T-helper 17 cell (primary cell): Measurements from ENCODE around the gene PRKCE. TPM values are rescaled to one million over a fixed set of nuclear protein-coding genes. Genes with fewer than 3 reads are reported as not detected.
A peak's percentile ranks its signal among the peaks of the same experiment; 100 is the strongest.
"Not testable (repeated sequence)": the region's sequence is repeated elsewhere in the genome, so short reads cannot be mapped to it uniquely, and the experiment has no call there.

ENCODE experiments used
- ATAC-seq: fragments of 150-1000 bp; cut with Tn5 transposase; 2 replicates; pipeline ENCODE4 v1.10.0; 2021; ENCODE audit warnings: mild to moderate bottlenecking, moderate library complexity
- DNase-seq, 3 donors: peaks; one replicate each; pipeline versions ENCODE4 v3.0.0 to v3.0.0-alpha.2; 2020 to 2021
- H3K9me3 ChIP-seq: one replicate; pipeline ENCODE4 v1.7.0; 2013; ENCODE audit warnings: low read length, mild to moderate bottlenecking; ENCODE audit not compliant: control insufficient read depth, poor library complexity, severe bottlenecking
- H3K27ac Mint-ChIP-seq: one replicate; pipeline ENCODE4 v1.8.0; 2022; ENCODE audit warnings: mild to moderate bottlenecking, moderate library complexity, mixed read lengths
- H3K27me3 Mint-ChIP-seq: one replicate; pipeline ENCODE4 v1.8.0; 2022; ENCODE audit warnings: mixed read lengths
- H3K36me3 Mint-ChIP-seq: one replicate; pipeline ENCODE4 v1.8.0; 2022; ENCODE audit warnings: low read depth, mixed read lengths
- H3K4me1 Mint-ChIP-seq: one replicate; pipeline ENCODE4 v1.8.0; 2022; ENCODE audit warnings: mild to moderate bottlenecking, mixed read lengths
- H3K4me3 Mint-ChIP-seq: one replicate; pipeline ENCODE4 v1.8.0; 2022; ENCODE audit warnings: mild to moderate bottlenecking, moderate library complexity, mixed read lengths
- total RNA-seq, 4 donors: library from RNA in 2 of 4; stranded (reverse) in 2 of 4; gene quantifications; one replicate each; pipeline ENCODE4 v1.2.3 and lab custom pipeline; 2022 to 2026

PRKCE gene
- total RNA-seq, 2 donors from 2014 or later, result 17.6 to 23.7 TPM

DNA sequence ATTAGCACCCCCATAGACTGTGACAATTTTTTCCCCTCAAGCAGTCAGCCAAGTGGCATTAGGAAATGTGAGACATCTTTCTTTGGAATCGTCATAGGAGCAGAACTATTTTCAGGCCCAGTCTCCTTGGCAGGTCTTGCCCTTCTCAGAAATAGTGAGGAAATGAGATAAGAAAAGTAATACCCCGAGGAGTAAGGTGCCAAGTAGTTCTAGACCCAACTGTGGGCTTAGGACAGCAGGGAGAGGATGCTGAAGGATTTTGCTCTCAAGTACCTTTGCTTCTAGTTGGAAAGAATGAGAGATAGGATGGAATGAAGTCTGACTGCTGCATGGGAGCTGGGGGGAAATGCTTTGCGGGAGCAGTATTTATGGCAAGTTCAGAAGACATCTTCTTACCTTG is 31.8 kb downstream of the PRKCE start:
- H3K36me3 Mint-ChIP-seq, result peaks cover 2% of the 10 kb centered on the region
- no peak for ATAC-seq
- no peak overlapping the region for H3K4me3 Mint-ChIP-seq
- H3K9me3 ChIP-seq, result no peaks in the 10 kb centered on the region
- no peak for DNase-seq
- no peaks in the 10 kb centered on the region for H3K27me3 Mint-ChIP-seq
- peaks cover 19% of the 10 kb centered on the region for H3K4me1 Mint-ChIP-seq
- H3K27ac Mint-ChIP-seq, result no peak overlapping the region

DNA sequence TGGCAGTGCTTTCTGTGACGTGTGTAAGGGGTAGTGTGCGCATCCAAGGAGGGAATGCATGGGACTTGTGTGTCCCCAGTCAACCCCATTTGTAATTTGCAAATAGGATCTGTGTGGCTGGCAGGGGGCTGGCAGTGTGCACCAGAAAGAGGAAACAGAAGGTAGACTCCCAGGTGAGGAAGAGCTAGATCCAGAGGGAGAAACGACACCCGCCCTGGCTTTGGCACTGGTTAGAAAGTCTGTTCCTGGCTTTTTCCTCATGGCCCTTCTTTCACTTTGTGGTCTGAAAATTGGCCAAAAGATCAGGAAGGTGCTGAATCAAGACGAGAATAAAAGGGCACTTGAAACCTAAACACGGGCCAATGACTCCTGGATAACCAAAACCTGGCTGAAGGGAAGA is 33.3 kb downstream of the PRKCE start:
- H3K9me3 ChIP-seq, result no peaks in the 10 kb centered on the region
- peaks cover 17% of the 10 kb centered on the region for H3K4me1 Mint-ChIP-seq
- H3K27ac Mint-ChIP-seq, result no peak overlapping the region
- DNase-seq (no peak), ATAC-seq (no peak)
- H3K36me3 Mint-ChIP-seq, result peaks cover under 1% of the 10 kb centered on the region
- no peaks in the 10 kb centered on the region for H3K27me3 Mint-ChIP-seq
- H3K4me3 Mint-ChIP-seq, result no peak overlapping the region

DNA sequence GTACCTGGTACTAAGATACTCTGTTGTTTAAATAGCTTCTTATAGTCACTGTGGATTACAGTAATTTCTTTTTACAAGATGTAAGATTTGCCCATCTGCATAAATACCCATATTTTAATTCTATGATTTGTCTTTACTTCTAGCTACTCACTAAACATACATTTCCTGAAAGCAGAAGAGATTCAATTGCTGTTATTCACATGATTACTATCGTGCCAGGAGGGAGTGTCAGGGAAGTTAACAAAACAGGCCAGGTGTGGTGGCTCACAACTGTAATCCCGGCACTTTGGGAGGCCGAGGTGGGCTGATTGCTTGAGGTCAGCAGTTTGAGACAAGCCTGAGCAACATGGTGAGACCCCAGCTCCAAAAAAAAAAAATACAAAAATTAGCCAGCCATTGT is 33.8 kb downstream of the PRKCE start:
- Mint-ChIP-seq H3K4me1 (peaks cover 20% of the 10 kb centered on the region), H3K27ac (no peak overlapping the region), H3K27me3 (no peaks in the 10 kb centered on the region), H3K36me3 (no peaks in the 10 kb centered on the region), H3K4me3 (no peak overlapping the region)
- H3K9me3 ChIP-seq, result no peaks in the 10 kb centered on the region
- DNase-seq, result no peak
- ATAC-seq, result no peak

DNA sequence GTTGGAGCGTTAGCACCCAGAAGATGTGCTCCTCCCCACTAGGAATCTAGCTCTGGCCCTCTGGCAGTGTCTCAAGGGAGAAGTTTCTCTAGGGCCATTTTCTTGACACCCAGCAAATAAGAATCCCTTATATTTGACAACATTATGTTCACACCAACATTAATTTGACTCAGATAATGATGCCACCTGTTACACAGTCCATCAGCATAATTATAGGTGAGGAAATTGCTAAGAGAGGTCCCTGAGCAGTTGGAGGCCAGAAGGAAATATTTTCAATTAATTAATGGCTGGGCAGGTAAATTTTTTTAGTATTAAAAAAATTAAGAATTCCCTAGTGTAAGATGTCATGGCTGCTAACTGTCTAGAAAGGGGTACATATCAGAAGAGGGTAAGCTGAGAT is 36.5 kb downstream of the PRKCE start:
- ATAC-seq, result no peak
- H3K36me3 Mint-ChIP-seq, result no peaks in the 10 kb centered on the region
- no peak overlapping the region for H3K4me3 Mint-ChIP-seq
- peaks cover 24% of the 10 kb centered on the region for H3K4me1 Mint-ChIP-seq
- DNase-seq, result no peak
- H3K27me3 Mint-ChIP-seq, result no peaks in the 10 kb centered on the region
- no peaks in the 10 kb centered on the region for H3K9me3 ChIP-seq
- H3K27ac Mint-ChIP-seq, result no peak overlapping the region

DNA sequence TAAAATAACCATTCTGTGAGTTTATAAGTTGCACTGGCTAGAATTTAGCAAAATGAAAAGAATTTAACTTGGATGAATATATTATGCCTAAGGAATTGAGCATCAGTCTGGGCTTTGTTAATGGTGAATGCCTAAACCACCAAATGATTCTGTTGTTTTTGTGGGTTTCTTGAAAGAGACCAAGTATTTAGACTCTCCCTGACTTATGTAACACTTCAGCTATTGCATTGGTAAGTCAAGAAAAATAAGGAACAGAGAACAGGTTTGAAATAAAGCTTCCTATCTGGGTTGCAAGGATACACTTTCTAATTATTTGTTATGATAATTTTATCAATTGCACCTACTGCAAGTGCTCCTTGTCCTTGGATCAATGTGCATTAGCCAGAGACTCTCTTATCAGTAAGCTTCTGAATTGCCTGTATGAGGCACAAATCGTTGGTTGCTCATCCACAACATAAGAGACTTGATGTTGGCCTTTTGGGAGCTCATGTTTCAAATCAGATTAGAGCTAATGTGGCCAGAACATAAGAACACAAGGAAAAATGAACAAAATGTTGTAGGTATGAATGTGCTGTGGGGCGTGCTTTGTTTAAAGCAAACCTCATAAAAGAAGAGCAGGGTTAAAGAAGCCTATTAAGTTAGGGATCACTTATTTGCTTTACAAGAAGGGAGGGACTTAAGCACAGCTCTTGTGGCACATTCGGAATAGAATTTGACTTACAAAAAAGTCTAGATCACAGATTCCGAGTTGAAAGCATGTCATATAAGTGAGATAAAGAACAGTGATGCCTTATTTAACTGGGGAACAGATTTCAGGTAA is 37.2 kb downstream of the PRKCE start:
- no peak overlapping the region for H3K27ac Mint-ChIP-seq
- no peaks in the 10 kb centered on the region for H3K36me3 Mint-ChIP-seq
- H3K4me3 Mint-ChIP-seq, result no peak overlapping the region
- H3K27me3 Mint-ChIP-seq, result no peaks in the 10 kb centered on the region
- ATAC-seq (no peak), DNase-seq (no peak)
- H3K9me3 ChIP-seq, result no peaks in the 10 kb centered on the region
- H3K4me1 Mint-ChIP-seq, result peaks cover 20% of the 10 kb centered on the region

DNA sequence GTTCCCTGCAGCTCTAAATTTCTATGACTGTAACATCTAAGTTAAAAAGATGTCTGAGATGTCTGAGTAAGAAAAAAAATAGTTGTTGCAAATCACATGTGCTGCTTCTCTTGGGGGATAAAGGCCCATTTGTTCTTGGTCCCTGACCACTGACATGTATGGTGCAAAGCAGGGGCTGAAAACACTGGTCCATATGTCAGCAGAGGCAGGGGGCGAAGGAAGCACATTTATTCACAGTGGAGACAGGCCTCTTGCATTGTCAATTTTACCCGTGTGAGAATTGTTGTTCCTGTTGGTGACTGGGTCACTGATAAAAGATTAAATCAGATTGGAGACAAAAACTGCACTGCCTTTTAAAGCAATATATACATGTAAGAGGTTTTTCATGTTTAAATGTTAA is 38.8 kb downstream of the PRKCE start:
- no peaks in the 10 kb centered on the region for H3K27me3 Mint-ChIP-seq
- H3K4me3 Mint-ChIP-seq, result peak overlapping the region; percentile 26
- ATAC-seq (no peak), DNase-seq (no peak)
- peaks cover 16% of the 10 kb centered on the region for H3K4me1 Mint-ChIP-seq
- H3K36me3 Mint-ChIP-seq, result no peaks in the 10 kb centered on the region
- H3K9me3 ChIP-seq, result no peaks in the 10 kb centered on the region
- no peak overlapping the region for H3K27ac Mint-ChIP-seq

DNA sequence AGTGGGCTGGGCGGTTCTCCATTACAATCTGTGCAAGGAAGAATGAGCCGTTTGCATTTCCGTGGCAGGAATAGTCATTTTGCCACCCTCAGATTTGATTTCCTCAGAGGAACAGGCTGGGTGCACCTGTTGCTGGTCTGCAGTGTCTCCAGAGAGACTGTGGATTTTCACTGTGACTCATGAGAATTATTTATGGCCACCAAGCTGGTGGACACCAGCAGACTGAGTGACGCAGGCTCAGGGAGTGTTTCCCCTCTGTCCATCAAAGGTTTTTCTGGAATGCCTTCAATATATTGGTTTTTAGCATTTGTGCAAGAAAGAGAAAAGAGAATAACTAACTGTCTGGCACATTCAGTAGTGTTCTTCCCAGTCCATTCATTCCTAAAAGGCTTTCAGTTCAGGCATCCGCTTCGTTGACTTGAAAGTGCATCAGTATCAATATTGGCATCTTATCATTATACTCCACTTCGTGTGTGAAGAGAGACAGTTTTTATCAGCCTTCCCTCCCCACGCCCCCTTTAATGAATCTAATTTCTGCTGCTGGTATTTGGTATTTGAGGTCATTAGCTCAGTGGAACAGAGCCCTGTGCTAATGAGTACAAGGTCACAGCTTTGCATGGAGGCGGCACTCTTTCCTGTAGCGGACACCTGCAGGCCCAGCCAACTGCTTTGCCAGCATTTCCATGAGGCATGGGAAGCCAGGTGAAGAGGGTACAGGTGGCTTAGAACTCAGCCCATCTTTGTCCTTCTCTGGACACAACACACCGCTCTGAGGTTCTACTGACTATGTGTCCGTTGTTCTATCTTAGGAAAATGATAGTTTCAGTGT is 39.9 kb downstream of the PRKCE start:
- no peak for DNase-seq
- no peak overlapping the region for H3K4me3 Mint-ChIP-seq
- H3K4me1 Mint-ChIP-seq, result peaks cover 13% of the 10 kb centered on the region
- no peak for ATAC-seq
- no peaks in the 10 kb centered on the region for H3K9me3 ChIP-seq
- H3K27me3 Mint-ChIP-seq, result no peaks in the 10 kb centered on the region
- H3K36me3 Mint-ChIP-seq, result no peaks in the 10 kb centered on the region
- H3K27ac Mint-ChIP-seq, result no peak overlapping the region

DNA sequence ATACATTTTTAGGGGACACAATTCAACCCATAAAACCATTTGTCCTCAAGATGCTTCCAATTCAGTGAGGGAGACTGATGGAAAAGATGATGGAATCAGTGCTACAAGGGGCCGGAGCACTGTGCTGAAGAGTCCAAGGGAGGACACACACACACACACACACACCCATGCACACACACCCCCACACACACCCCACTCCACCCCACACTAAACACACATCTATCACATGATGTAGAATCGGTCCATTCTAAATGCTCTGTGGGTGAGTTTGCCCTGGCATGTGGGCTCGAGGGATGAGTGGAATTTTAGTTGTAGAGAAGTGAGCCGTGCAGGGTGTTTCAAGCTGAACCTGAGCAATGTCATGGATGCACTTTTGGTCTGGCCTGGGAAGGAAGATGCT is 41.1 kb downstream of the PRKCE start:
- no peak overlapping the region for H3K27ac Mint-ChIP-seq
- H3K9me3 ChIP-seq, result no peaks in the 10 kb centered on the region
- no peak for DNase-seq
- H3K4me1 Mint-ChIP-seq, result peaks cover 16% of the 10 kb centered on the region
- no peaks in the 10 kb centered on the region for H3K27me3 Mint-ChIP-seq
- no peak overlapping the region for H3K4me3 Mint-ChIP-seq
- no peak for ATAC-seq
- H3K36me3 Mint-ChIP-seq, result no peaks in the 10 kb centered on the region

DNA sequence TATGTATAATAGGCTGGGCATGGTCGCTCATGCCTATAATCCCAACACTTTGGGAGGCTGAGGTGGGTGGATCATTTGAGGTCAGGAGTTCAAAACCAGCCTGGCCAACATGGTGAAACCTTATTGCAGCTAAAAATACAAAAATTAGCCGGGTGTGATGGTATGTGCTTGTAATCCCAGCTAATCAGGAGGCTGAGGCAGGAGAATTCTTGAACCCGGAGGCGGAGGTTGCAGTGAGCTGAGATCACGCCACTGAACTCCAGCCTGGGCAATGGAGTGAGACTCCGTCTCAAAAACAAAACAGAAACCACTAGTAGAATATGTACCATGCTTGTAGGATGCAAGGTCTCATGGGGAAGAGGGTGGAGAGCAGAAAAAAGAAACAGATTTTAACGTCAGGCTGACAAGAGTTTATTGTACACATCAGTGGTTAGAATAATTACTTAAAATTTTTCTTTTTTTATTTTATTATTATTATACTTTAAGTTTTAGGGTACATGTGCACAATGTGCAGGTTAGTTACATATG is 44.1 kb downstream of the PRKCE start:
- H3K9me3 ChIP-seq, DNase-seq, H3K4me3 Mint-ChIP-seq, H3K27ac Mint-ChIP-seq, ATAC-seq, H3K27me3 Mint-ChIP-seq, H3K36me3 Mint-ChIP-seq: not testable (repeated sequence)
- peaks cover 17% of the 10 kb centered on the region for H3K4me1 Mint-ChIP-seq

DNA sequence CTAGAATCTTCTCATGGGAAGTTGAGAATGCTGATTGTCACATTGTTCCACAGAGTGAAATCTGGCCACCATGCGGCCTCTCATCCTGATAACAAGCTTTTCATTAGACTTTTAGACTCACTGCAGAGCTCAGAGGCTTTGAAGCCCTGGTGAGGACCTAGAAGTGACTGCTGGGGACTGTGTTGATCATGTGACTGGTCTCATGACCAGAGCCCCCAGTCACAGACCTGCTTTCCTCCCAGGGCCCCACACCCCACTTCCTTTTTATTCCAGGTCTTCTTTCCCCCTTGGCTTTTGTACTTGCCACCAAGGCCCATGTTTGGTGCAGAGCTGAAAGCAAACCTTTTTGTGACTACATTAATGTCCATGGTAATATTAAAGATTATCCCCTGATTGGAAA is 45.2 kb downstream of the PRKCE start:
- no peaks in the 10 kb centered on the region for H3K9me3 ChIP-seq
- H3K4me3 Mint-ChIP-seq, result no peak overlapping the region
- peaks cover 20% of the 10 kb centered on the region for H3K4me1 Mint-ChIP-seq
- H3K27ac Mint-ChIP-seq, result no peak overlapping the region
- no peak for ATAC-seq
- no peak for DNase-seq
- peaks cover 3% of the 10 kb centered on the region for H3K36me3 Mint-ChIP-seq
- no peaks in the 10 kb centered on the region for H3K27me3 Mint-ChIP-seq

DNA sequence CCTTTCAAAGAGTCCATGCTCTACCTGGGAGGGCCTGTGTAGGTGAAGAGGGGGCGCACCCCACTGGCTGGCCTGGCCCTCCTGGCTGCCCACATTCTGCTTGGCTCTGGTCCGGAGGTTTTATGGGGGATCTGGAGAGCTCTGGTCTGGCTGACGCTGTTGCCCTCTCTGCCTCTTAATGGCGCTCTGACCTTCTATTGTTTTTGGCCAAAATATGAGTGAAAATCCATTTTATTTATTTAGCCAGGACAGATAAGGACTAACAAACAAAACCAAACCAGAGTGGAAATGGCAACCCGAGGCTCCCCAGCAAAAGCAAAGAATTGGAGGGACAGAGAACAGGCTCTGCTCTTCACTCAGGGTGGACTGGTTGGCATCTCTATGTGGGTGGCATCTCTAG is 45.7 kb downstream of the PRKCE start:
- peaks cover 3% of the 10 kb centered on the region for H3K36me3 Mint-ChIP-seq
- no peak overlapping the region for H3K4me3 Mint-ChIP-seq
- no peaks in the 10 kb centered on the region for H3K27me3 Mint-ChIP-seq
- ATAC-seq (no peak), DNase-seq (no peak)
- peaks cover 20% of the 10 kb centered on the region for H3K4me1 Mint-ChIP-seq
- H3K27ac Mint-ChIP-seq, result no peak overlapping the region
- no peaks in the 10 kb centered on the region for H3K9me3 ChIP-seq

DNA sequence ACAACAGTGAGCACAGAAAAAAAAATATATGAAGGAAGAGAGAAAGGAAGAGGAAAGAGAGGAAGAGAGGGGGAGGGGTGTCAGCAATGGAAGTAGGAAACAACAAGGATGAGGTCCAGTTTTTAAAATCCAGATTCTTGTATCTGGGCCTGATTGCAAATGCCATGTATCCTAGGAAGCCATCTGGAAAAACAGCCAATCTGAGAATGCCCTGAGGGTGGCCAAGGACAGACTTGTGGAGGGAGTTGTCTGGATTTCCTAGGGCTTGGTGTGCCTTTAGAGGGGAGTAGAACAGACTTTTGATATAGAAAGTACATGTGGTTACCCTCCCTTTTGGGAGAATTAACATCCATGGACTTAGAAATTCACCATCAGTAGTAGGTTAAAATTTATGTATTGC is 47.1 kb downstream of the PRKCE start:
- Mint-ChIP-seq H3K27me3 (no peaks in the 10 kb centered on the region), H3K4me1 (peaks cover 20% of the 10 kb centered on the region), H3K27ac (no peak overlapping the region), H3K36me3 (peaks cover 3% of the 10 kb centered on the region), H3K4me3 (no peak overlapping the region)
- no peak for ATAC-seq
- DNase-seq, result no peak
- H3K9me3 ChIP-seq, result no peaks in the 10 kb centered on the region

DNA sequence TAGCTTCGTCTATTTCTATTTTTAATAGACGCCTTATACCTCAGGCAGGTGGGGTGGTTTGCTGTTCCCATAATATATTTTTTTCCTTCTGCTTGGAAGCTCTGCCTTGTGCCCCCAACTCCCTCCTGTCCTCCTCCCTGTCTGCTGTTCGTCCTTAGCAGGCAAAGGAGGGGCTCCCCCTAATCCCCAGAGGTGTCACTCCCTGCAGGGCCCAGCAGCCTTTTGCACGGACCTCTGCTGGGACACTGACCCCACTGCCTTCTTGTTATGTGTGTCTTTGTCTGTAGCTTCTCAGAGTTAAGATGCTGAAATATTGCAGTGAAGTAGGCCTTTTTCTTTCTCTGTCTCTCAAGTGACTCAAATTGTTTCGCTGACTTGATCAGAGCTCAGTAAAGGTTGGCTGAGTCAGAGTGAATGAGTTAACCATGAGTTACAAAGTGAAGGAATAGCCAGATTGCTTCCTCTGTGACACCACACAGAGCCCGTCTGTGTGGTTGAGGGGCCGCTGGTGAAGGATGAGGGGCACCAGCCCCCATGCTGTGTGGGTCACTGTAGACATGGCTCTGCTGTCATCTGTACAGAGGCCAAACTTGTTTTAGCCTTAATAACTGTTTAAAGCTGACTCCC is 47.7 kb downstream of the PRKCE start:
- no peaks in the 10 kb centered on the region for H3K27me3 Mint-ChIP-seq

More for the DNA sequence above, 47.7 kb downstream of the PRKCE start:
- Mint-ChIP-seq H3K27ac (peak overlapping the region; percentile 14), H3K4me1 (peaks cover 20% of the 10 kb centered on the region), H3K4me3 (no peak overlapping the region), H3K36me3 (peaks cover 3% of the 10 kb centered on the region)
- ATAC-seq, result no peak
- no peaks in the 10 kb centered on the region for H3K9me3 ChIP-seq
- no peak for DNase-seq
